Fibroblast of upper back skin (primary cell): ENCODE data around the gene DNMT3B.
"Not testable (repeated sequence)": the region's sequence is repeated elsewhere in the genome, so short reads cannot be mapped to it uniquely, and the experiment has no call there.

Source experiments
- DNase-seq: peaks from one replicate; pipeline ENCODE4 v3.0.0-alpha.2; 2013

The DNMT3B gene

GRCh38 chr20:32792316-32792715 is 30.1 kb downstream of the DNMT3B start:
- DNase-seq = peak; percentile 42

- no peak for DNase-seq
Measured at GRCh38 chr20:32792731-32793458, 30.7 kb downstream of the DNMT3B start.

- DNase-seq = no peak
Measured at GRCh38 chr20:32796383-32796948, 34.3 kb downstream of the DNMT3B start.

GRCh38 chr20:32796981-32797451 is 34.8 kb downstream of the DNMT3B start:
- DNase-seq = peak; percentile 41

- not testable (repeated sequence) for DNase-seq
Measured at GRCh38 chr20:32797571-32797970, 35.4 kb downstream of the DNMT3B start.

- no peak for DNase-seq
Measured at GRCh38 chr20:32798046-32798981, 36.1 kb downstream of the DNMT3B start.

- no peak for DNase-seq
Measured at GRCh38 chr20:32803092-32803491, 40.9 kb downstream of the DNMT3B start.

- no peak for DNase-seq
Measured at GRCh38 chr20:32804022-32804715, 42.0 kb downstream of the DNMT3B start.

- no peak for DNase-seq
Measured at GRCh38 chr20:32804817-32805216, 42.6 kb downstream of the DNMT3B start.

GRCh38 chr20:32805721-32806120 is 43.5 kb downstream of the DNMT3B start:
- no peak for DNase-seq

- no peak for DNase-seq
Measured at GRCh38 chr20:32806356-32806755, 44.2 kb downstream of the DNMT3B start.

- no peak for DNase-seq
Measured at GRCh38 chr20:32807706-32808105, 45.5 kb downstream of the DNMT3B start.

- DNase-seq = no peak
Measured at GRCh38 chr20:32808438-32808837, 46.3 kb downstream of the DNMT3B start.

GRCh38 chr20:32809907-32810306 is 47.7 kb downstream of the DNMT3B start:
- no peak for DNase-seq

GRCh38 chr20:32810941-32811340 is 48.8 kb downstream of the DNMT3B start:
- DNase-seq = no peak

GRCh38 chr20:32811886-32812285 is 49.7 kb downstream of the DNMT3B start:
- DNase-seq = no peak

- peak; percentile 64 for DNase-seq
Measured at GRCh38 chr20:32819992-32820697, 58.0 kb downstream of the DNMT3B start.

GRCh38 chr20:32820698-32821377 is 58.7 kb downstream of the DNMT3B start:
- DNase-seq = no peak

GRCh38 chr20:32822225-32822624 is 60.0 kb downstream of the DNMT3B start:
- DNase-seq = no peak

GRCh38 chr20:32823078-32823477 is 60.9 kb downstream of the DNMT3B start:
- peak; percentile 79 for DNase-seq
